Astrocyte of the cerebellum (primary cell): ENCODE results near the gene TAF1C.

Experiments
- DNase-seq: peaks from one replicate; pipeline ENCODE4 v3.0.0-alpha.2; 2011; ENCODE audit warnings: low read depth
- H3K4me3 ChIP-seq: 2 replicates; pipeline ENCODE4 v1.5.1; 2011; ENCODE audit warnings: mild to moderate bottlenecking, low read depth, low read length, moderate library complexity
- CTCF ChIP-seq: IDR thresholded peaks from 2 replicates; pipeline ENCODE4 v1.5.1; 2012; ENCODE audit warnings: low read length, low read depth, moderate library complexity, mild to moderate bottlenecking; ENCODE audit errors: missing control alignments
- in situ Hi-C: cut with HindIII; loops from 2 replicates; pipeline ENCODE4 v1.10.0; 2017; ENCODE audit warnings: low sequenced_read_pairs

Gene TAF1C

GRCh38 chr16:84186685-84187437, at the start of gene TAF1C:
TSS of gene TAF1C (minus strand) at chr16:84187057. CDS start at chr16:84184988, 2,069 bp downstream.
- DNase-seq = peak; percentile 89
- peak; percentile 98 for TF ChIP-seq CTCF
- peak within 1 kb of the TSS; percentile 100 for H3K4me3 ChIP-seq
- in situ Hi-C loops = no loop called here

GRCh38 chr16:84234321-84235241, 47.7 kb upstream of the TAF1C start:
- no peak for TF ChIP-seq CTCF
- in situ Hi-C loops = loop anchor here (5.0 kb wide), 1 partner anchor 97 kb away; no protein-coding TSS in a partner anchor
- DNase-seq = no peak
- H3K4me3 ChIP-seq = no peak overlapping the region

GRCh38 chr16:84233748-84234147, 46.9 kb upstream of the TAF1C start:
- in situ Hi-C loops = no loop called here
- no peak for DNase-seq

GRCh38 chr16:84232969-84233368, 46.1 kb upstream of the TAF1C start:
- DNase-seq = no peak
- H3K4me3 ChIP-seq = no peak overlapping the region
- in situ Hi-C loops = no loop called here
- no peak for TF ChIP-seq CTCF

More at GRCh38 chr16:84233748-84234147, 46.9 kb upstream of the TAF1C start:
- no peak for TF ChIP-seq CTCF
- no peak overlapping the region for H3K4me3 ChIP-seq

- no peak overlapping the region for H3K4me3 ChIP-seq
- in situ Hi-C loops = no loop called here
- no peak for DNase-seq
- no peak for TF ChIP-seq CTCF
These were observed 45.2 kb upstream of the TAF1C start for GRCh38 chr16:84232060-84232459.

- in situ Hi-C loops = no loop called here
- no peak overlapping the region for H3K4me3 ChIP-seq
- no peak for DNase-seq
- TF ChIP-seq CTCF = no peak
These were observed 42.6 kb upstream of the TAF1C start for GRCh38 chr16:84229471-84229870.
